ENCODE data around the gene EXOSC2.

EXOSC2 gene

GRCh38 chr9:130666393-130667119, 27.0 kb upstream of the EXOSC2 start:
- H3K4me2 ChIP-seq = no peak overlapping the region
- no peaks in the 10 kb centered on the region for H3K4me1 ChIP-seq (ENCODE audit: low read depth, poor library complexity, severe bottlenecking)
- peaks cover 66% of the 10 kb centered on the region for H3K27me3 ChIP-seq (ENCODE audit: insufficient read depth, low read depth)
- TF ChIP-seq CTCF (conservative IDR thresholded peaks at IDR 0.05; ENCODE audit: low read depth, low read length) = no peak
- no peak overlapping the region for H2AFZ ChIP-seq (ENCODE audit: low read depth)
- H3K36me3 ChIP-seq (ENCODE audit: insufficient read depth) = no peaks in the 10 kb centered on the region
- no peaks in the 10 kb centered on the region for H4K20me1 ChIP-seq (ENCODE audit: insufficient read depth)
- no peak overlapping the region for H3K4me3 ChIP-seq (IDR thresholded peaks at IDR 0.05; ENCODE audit: insufficient read depth, low read depth, low read length)
- no peak overlapping the region for H3K9ac ChIP-seq
- H3K27ac ChIP-seq = no peak overlapping the region
- H3K79me2 ChIP-seq (ENCODE audit: insufficient read depth, low read depth) = no peaks in the 10 kb centered on the region

- Histone ChIP-seq H3K9ac (no peak overlapping the region), H3K79me2 (ENCODE audit: insufficient read depth, low read depth) (no peaks in the 10 kb centered on the region), H3K27me3 (ENCODE audit: insufficient read depth, low read depth) (peaks cover 61% of the 10 kb centered on the region), H3K4me3 (IDR thresholded peaks at IDR 0.05; ENCODE audit: insufficient read depth, low read depth, low read length) (no peak overlapping the region), H3K4me1 (ENCODE audit: low read depth, poor library complexity, severe bottlenecking) (no peaks in the 10 kb centered on the region), H4K20me1 (ENCODE audit: insufficient read depth) (no peaks in the 10 kb centered on the region), H2AFZ (ENCODE audit: low read depth) (no peak overlapping the region), H3K4me2 (no peak overlapping the region), H3K27ac (no peak overlapping the region), H3K36me3 (ENCODE audit: insufficient read depth) (no peaks in the 10 kb centered on the region)
- no peak for TF ChIP-seq CTCF (conservative IDR thresholded peaks at IDR 0.05; ENCODE audit: low read depth, low read length)
Observed at GRCh38 chr9:130667120-130667435, 26.5 kb upstream of the EXOSC2 start.

GRCh38 chr9:130668196-130668595, 25.4 kb upstream of the EXOSC2 start:
- Histone ChIP-seq H3K4me3 (IDR thresholded peaks at IDR 0.05; ENCODE audit: insufficient read depth, low read depth, low read length) (no peak overlapping the region), H3K79me2 (ENCODE audit: insufficient read depth, low read depth) (no peaks in the 10 kb centered on the region), H3K27ac (no peak overlapping the region), H3K4me1 (ENCODE audit: low read depth, poor library complexity, severe bottlenecking) (no peaks in the 10 kb centered on the region), H2AFZ (ENCODE audit: low read depth) (no peak overlapping the region), H3K27me3 (ENCODE audit: insufficient read depth, low read depth) (peaks cover 51% of the 10 kb centered on the region), H4K20me1 (ENCODE audit: insufficient read depth) (no peaks in the 10 kb centered on the region), H3K36me3 (ENCODE audit: insufficient read depth) (no peaks in the 10 kb centered on the region), H3K4me2 (no peak overlapping the region), H3K9ac (no peak overlapping the region)
- TF ChIP-seq CTCF (conservative IDR thresholded peaks at IDR 0.05; ENCODE audit: low read depth, low read length) = no peak

GRCh38 chr9:130668659-130669058, 24.9 kb upstream of the EXOSC2 start:
- Histone ChIP-seq H3K79me2 (ENCODE audit: insufficient read depth, low read depth) (no peaks in the 10 kb centered on the region), H3K9ac (no peak overlapping the region), H4K20me1 (ENCODE audit: insufficient read depth) (no peaks in the 10 kb centered on the region), H3K4me2 (no peak overlapping the region), H3K4me3 (IDR thresholded peaks at IDR 0.05; ENCODE audit: insufficient read depth, low read depth, low read length) (no peak overlapping the region), H3K36me3 (ENCODE audit: insufficient read depth) (no peaks in the 10 kb centered on the region), H3K27me3 (ENCODE audit: insufficient read depth, low read depth) (peaks cover 46% of the 10 kb centered on the region), H3K4me1 (ENCODE audit: low read depth, poor library complexity, severe bottlenecking) (no peaks in the 10 kb centered on the region), H2AFZ (ENCODE audit: low read depth) (no peak overlapping the region), H3K27ac (no peak overlapping the region)
- no peak for TF ChIP-seq CTCF (conservative IDR thresholded peaks at IDR 0.05; ENCODE audit: low read depth, low read length)

All from KMS-11 (cell line).